CD14-positive monocyte (primary cell): ENCODE data around the gene POLR3K. TPM values are rescaled to one million over a fixed set of nuclear protein-coding genes. Genes with fewer than 3 reads are reported as not detected.

Experiments
- DNase-seq, 3 donors: peaks; one replicate each; pipeline ENCODE4 v3.0.0-alpha.2; 2011 to 2022
- H2AFZ ChIP-seq: 2 replicates; pipeline ENCODE4 v1.6.0; 2012; ENCODE audit warnings: mild to moderate bottlenecking, low read depth, low read length, inconsistent platforms; ENCODE audit not compliant: insufficient read depth, poor library complexity, severe bottlenecking
- H3K27ac ChIP-seq, 2 donors: 1 replicate in 1 of 2; 2 replicates in 1 of 2; pipeline ENCODE4 v1.5.1; 2012 to 2013; ENCODE audit warnings: low read length in 2 of 2, control low read depth in 1 of 2, inconsistent platforms in 1 of 2, low read depth in 1 of 2, mild to moderate bottlenecking in 1 of 2
- H3K27me3 ChIP-seq, 2 donors: one replicate each; pipeline versions ENCODE4 v1.6.0 to v1.6.1; 2011 to 2013; ENCODE audit warnings: low read length in 2 of 2; ENCODE audit not compliant: control insufficient read depth in 2 of 2, insufficient read depth in 2 of 2
- H3K36me3 ChIP-seq, 2 donors: replicated peaks in 1 of 2; 1 replicate in 1 of 2; 2 replicates in 1 of 2; pipeline versions ENCODE4 v1.5.1 to v1.6.1; 2012 to 2013; ENCODE audit warnings: low read length in 2 of 2, control low read depth in 1 of 2, inconsistent platforms in 1 of 2, mild to moderate bottlenecking in 1 of 2; ENCODE audit not compliant: insufficient read depth in 2 of 2, control insufficient read depth in 1 of 2
- H3K4me1 ChIP-seq, 2 donors: 1 replicate in 1 of 2; 2 replicates in 1 of 2; pipeline versions ENCODE4 v1.5.1 to v1.6.1; 2012 to 2013; ENCODE audit warnings: low read length in 2 of 2, control low read depth in 1 of 2, inconsistent platforms in 1 of 2, mild to moderate bottlenecking in 1 of 2, moderate library complexity in 1 of 2; ENCODE audit not compliant: insufficient read depth in 2 of 2, control insufficient read depth in 1 of 2
- H3K4me2 ChIP-seq: replicated peaks from 2 replicates; pipeline ENCODE3; 2012; ENCODE audit warnings: low read length, moderate library complexity, mild to moderate bottlenecking; ENCODE audit not compliant: poor library complexity, severe bottlenecking; ENCODE audit errors: extremely low read depth
- H3K4me3 ChIP-seq, 3 experiments: fragments of 200-600 bp in 1 of 3; sonication (generic) in 1 of 3; replicated peaks in 1 of 3; 1 replicate in 2 of 3; 2 replicates in 1 of 3; pipeline ENCODE4 v1.5.1; 2011 to 2013; ENCODE audit warnings: low read length in 3 of 3, mild to moderate bottlenecking in 3 of 3, control low read depth in 2 of 3, low read depth in 2 of 3, inconsistent platforms in 1 of 3, moderate library complexity in 1 of 3
- H3K79me2 ChIP-seq: 2 replicates; pipeline ENCODE4 v1.6.0; 2012; ENCODE audit warnings: mild to moderate bottlenecking, control low read depth, inconsistent platforms, low read length, moderate library complexity; ENCODE audit not compliant: insufficient read depth
- H3K9ac ChIP-seq: 2 replicates; pipeline ENCODE4 v1.6.0; 2017; ENCODE audit warnings: low read length, mild to moderate bottlenecking; ENCODE audit not compliant: insufficient read depth, poor library complexity, severe bottlenecking
- H3K9me3 ChIP-seq, 2 donors: replicated peaks in 1 of 2; 1 replicate in 1 of 2; 2 replicates in 1 of 2; pipeline versions ENCODE4 v1.5.1 to v1.6.1; 2012 to 2013; ENCODE audit warnings: low read length in 2 of 2, control low read depth in 1 of 2; ENCODE audit not compliant: control insufficient read depth in 1 of 2, insufficient read depth in 1 of 2
- H4K20me1 ChIP-seq: 2 replicates; pipeline ENCODE4 v1.6.0; 2012; ENCODE audit warnings: mild to moderate bottlenecking, low read length, control low read depth, moderate library complexity; ENCODE audit not compliant: insufficient read depth
- H3K27ac Mint-ChIP-seq, 7 donors: one replicate each; pipeline ENCODE4 v1.8.0; 2020; ENCODE audit warnings: mild to moderate bottlenecking in 7 of 7, mixed read lengths in 7 of 7, moderate library complexity in 6 of 7, inconsistent platforms in 2 of 7
- H3K27me3 Mint-ChIP-seq, 3 donors: one replicate each; pipeline ENCODE4 v1.8.0; 2021 to 2022; ENCODE audit warnings: low read depth in 3 of 3, mild to moderate bottlenecking in 3 of 3, mixed read lengths in 3 of 3, moderate library complexity in 3 of 3, inconsistent platforms in 1 of 3
- H3K36me3 Mint-ChIP-seq, 2 donors: one replicate each; pipeline ENCODE4 v1.8.0; 2020; ENCODE audit warnings: mixed read lengths in 2 of 2, inconsistent platforms in 1 of 2, mild to moderate bottlenecking in 1 of 2
- H3K4me1 Mint-ChIP-seq: one replicate; pipeline ENCODE4 v1.8.0; 2020; ENCODE audit warnings: mild to moderate bottlenecking, mixed read lengths
- H3K4me3 Mint-ChIP-seq, 2 donors: one replicate each; pipeline ENCODE4 v1.8.0; 2020; ENCODE audit warnings: mild to moderate bottlenecking in 2 of 2, mixed read lengths in 2 of 2, moderate library complexity in 1 of 2
- H3K9me3 Mint-ChIP-seq, 7 donors: one replicate each; pipeline ENCODE4 v1.8.0; 2020 to 2022; ENCODE audit warnings: mixed read lengths in 7 of 7, mild to moderate bottlenecking in 6 of 7, moderate library complexity in 6 of 7, inconsistent platforms in 2 of 7
- WGBS: methylation state at CpG from one replicate; pipeline ENCODE4 v1.1.5; 2013; ENCODE audit warnings: missing lambda C conversion rate; ENCODE audit not compliant: insufficient coverage; 5-methylcytosine and 5-hydroxymethylcytosine counted together
- intact Hi-C, 2 donors: fragments of 100-400 bp; cut with micrococcal nuclease; formaldehyde crosslinking; loops; one replicate each; pipeline versions ENCODE4 v1.15.0 to v1.15.1; 2023
- polyA plus RNA-seq, 3 donors: library from polyadenylated mRNA; depleted of rRNA in 1 of 3; unstranded in 2 of 3; stranded (reverse) in 1 of 3; fragments of 300-500 nt in 2 of 3; fragments of >200 nt in 1 of 3; fragmentation: Illumina TruSeq in 2 of 3; gene quantifications; 1 replicate in 2 of 3; 2 replicates in 1 of 3; pipeline ENCODE4 v1.2.3, GENCODE V29; 2012 to 2021
- TF ChIP-seq, protein P1 (sequence below): fragments of 200-600 bp; IDR thresholded peaks from one replicate; pipeline ENCODE4 v1.8.0; 2022; ENCODE audit warnings: antibody characterized with exemption, mild to moderate bottlenecking

The POLR3K gene
- polyA plus RNA-seq, 3 donors: 9.9 to 20.8 (median 18.7) TPM

DNA sequence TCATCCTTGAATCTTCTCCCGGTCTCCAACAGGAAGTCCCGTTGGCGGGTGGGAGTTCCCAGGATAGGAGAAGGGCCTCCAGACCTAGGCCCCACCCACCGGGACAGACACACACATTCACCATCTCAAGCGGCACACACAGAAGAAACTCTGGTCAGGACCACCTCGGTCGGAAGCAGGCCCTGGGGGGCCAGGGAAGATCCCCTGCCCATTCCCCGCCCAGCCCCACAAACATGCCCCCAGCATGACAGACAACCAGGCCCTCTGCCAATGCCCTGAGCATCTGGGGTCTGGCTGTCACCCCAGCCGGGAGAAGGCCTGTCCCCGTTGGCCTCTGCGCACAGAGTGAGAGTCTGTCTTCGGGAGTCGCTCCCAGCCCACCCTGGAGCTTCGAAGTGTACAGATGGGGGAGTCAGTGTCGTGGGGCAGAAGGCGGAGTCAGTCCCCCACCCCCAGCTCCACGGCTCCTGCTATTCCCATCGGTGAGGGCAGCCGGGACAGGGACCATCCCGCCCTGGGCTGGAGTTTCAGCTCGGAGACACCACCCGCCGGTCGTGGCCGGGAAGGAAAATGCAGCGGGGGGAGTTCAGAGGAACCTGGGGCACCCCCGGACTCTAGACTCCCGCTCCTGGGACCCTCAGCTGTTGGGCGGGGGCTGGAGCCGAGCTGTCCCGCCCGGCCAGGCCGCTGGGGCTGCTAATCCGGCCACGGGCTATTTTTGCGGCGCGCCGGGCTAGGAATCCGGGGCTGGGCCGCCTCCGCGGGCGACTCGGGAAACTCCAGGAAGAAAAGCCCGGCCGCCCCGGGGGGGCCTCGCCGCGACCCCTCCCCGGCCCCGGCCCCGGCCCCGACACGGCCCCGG, 18.4 kb upstream of the POLR3K start:
- peak overlapping the region; percentile 37 to 79 for H3K4me3 Mint-ChIP-seq
- WGBS: 13% methylated on average over 48 of the region's 57 CpGs
- H3K27me3 Mint-ChIP-seq: peaks cover 52 to 76% (median 52%) of the 10 kb centered on the region in 3 donors

DNA sequence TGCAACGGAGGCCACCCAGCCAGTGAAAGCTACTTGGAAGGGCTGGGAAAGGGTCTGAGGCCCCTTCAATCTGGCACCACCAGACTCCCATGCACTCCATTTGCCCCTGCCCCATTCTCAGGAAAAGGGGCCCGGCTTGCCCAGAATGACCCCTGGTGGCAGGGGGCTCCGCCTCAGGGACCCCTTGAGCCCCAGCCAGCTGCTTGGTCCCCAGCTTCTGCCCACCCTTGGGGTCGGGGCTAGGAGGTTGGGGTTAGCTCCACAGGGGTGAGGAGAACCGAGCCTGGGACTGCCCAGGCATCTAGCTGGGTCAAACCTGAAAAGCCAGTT, 17.8 kb upstream of the POLR3K start:
- Mint-ChIP-seq H3K4me1 (peaks cover 14% of the 10 kb centered on the region), H3K27me3 (peaks cover 50 to 76% (median 52%) of the 10 kb centered on the region in 3 donors)

More for the DNA sequence above, 18.4 kb upstream of the POLR3K start:
- TF ChIP-seq, protein P1, sequence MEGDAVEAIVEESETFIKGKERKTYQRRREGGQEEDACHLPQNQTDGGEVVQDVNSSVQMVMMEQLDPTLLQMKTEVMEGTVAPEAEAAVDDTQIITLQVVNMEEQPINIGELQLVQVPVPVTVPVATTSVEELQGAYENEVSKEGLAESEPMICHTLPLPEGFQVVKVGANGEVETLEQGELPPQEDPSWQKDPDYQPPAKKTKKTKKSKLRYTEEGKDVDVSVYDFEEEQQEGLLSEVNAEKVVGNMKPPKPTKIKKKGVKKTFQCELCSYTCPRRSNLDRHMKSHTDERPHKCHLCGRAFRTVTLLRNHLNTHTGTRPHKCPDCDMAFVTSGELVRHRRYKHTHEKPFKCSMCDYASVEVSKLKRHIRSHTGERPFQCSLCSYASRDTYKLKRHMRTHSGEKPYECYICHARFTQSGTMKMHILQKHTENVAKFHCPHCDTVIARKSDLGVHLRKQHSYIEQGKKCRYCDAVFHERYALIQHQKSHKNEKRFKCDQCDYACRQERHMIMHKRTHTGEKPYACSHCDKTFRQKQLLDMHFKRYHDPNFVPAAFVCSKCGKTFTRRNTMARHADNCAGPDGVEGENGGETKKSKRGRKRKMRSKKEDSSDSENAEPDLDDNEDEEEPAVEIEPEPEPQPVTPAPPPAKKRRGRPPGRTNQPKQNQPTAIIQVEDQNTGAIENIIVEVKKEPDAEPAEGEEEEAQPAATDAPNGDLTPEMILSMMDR: no peak
- Mint-ChIP-seq H3K27ac (no peak overlapping the region), H3K9me3 (peaks cover 0 to 9% (median 4%) of the 10 kb centered on the region in 7 donors), H3K36me3 (peaks cover 0 to 3% of the 10 kb centered on the region in 2 donors), H3K4me1 (peaks cover 20% of the 10 kb centered on the region)
- Histone ChIP-seq H3K4me3 (no peak overlapping the region), H3K36me3 (no peaks in the 10 kb centered on the region), H3K27ac (no peak overlapping the region), H3K79me2 (no peaks in the 10 kb centered on the region), H4K20me1 (no peaks in the 10 kb centered on the region), H3K4me2 (peak overlapping the region; percentile 64), H3K27me3 (peaks cover 13 to 54% of the 10 kb centered on the region in 2 donors), H2AFZ (peak overlapping the region; percentile 41), H3K9ac (no peak overlapping the region), H3K9me3 (peaks cover 0 to 6% of the 10 kb centered on the region in 2 donors), H3K4me1 (peaks cover 15 to 16% of the 10 kb centered on the region in 2 donors)
- DNase-seq: no peak
- intact Hi-C loops: no loop called here

More for the DNA sequence above, 17.8 kb upstream of the POLR3K start:
- no peak overlapping the region for H3K27ac Mint-ChIP-seq
- H3K36me3 Mint-ChIP-seq: peaks cover 0 to 3% of the 10 kb centered on the region in 2 donors
- no peak overlapping the region for H3K27ac ChIP-seq
- no peak overlapping the region for H3K4me2 ChIP-seq
- no peaks in the 10 kb centered on the region for H3K36me3 ChIP-seq
- TF ChIP-seq, protein P1: no peak
- peaks cover 9 to 10% of the 10 kb centered on the region in 2 donors for H3K4me1 ChIP-seq
- intact Hi-C loops: no loop called here
- H2AFZ ChIP-seq: no peak overlapping the region
- peaks cover 0 to 6% of the 10 kb centered on the region in 2 donors for H3K9me3 ChIP-seq
- H3K27me3 ChIP-seq: peaks cover 13 to 56% of the 10 kb centered on the region in 2 donors
- H3K79me2 ChIP-seq: no peaks in the 10 kb centered on the region
- H3K4me3 ChIP-seq: no peak overlapping the region
- H3K9me3 Mint-ChIP-seq: peaks cover 0 to 9% (median 4%) of the 10 kb centered on the region in 7 donors
- 100% methylated on average over 1 of the region's 5 CpGs for WGBS
- no peak for DNase-seq
- H4K20me1 ChIP-seq: no peaks in the 10 kb centered on the region
- H3K9ac ChIP-seq: no peak overlapping the region
- H3K4me3 Mint-ChIP-seq: peak overlapping the region; percentile 37 to 79
